ENCODE data around the gene ZSWIM2. TPM values are rescaled to one million over a fixed set of nuclear protein-coding genes. Genes with fewer than 3 reads are reported as not detected.

Gene ZSWIM2
- polyA plus RNA-seq, 1 of the 3 experiments (the other 2 are of a cell fraction) = 0.05 TPM

DNA sequence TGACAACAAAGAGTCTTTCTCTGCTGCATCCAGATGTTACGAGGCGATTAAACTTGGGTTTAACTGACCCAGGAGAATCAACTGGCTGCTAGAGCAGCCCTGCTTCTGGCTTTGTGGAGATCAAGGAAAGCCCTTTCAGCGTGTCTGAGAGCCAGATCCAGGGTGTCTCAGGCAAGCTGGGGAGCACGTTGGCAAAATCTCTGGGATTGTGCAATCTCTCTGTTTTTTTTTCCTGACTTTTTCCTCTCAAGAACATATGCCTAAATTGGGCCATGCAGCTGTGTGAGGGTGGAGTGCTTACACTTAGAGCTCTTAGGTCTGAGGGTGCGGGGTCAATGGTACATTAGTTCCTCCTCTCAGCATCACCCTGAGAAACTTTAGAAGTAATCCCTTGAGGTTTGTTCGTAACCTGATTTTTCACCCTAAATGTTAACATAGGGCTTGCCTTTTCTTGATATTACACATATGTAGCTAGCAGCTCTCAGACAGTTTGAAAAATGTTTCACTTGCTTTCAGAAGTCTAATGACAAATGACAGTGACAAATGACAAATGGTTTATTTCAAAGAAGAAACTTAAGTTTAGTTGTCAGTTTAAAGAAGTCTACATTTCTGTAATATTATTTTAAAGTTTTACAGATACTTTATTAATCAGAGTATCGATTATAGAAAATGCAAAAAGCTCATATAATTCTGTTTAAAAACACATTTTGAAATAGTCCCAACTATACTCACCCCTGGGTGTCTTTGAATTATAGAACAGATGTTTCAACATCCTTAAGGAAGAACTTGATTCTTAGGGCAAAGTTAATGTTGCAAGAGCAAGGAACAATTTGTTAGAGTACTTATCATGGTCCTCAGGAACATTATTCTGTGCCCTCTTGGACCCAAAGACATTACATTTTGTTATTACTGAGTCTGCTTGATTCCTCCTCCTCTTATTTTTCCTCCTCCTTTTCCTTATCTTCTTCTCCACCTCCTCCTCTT lies 38.4 kb upstream of the ZSWIM2 start:
- Histone ChIP-seq H3K9ac (no peak overlapping the region), H3K79me2 (ENCODE audit: insufficient read depth) (no peaks in the 10 kb centered on the region), H2AFZ (ENCODE audit: low read depth) (no peak overlapping the region), H3K27ac (ENCODE audit: low read depth in 2 of 2, low read length in 1 of 2) (no peak overlapping the region), H3K9me2 (no peaks in the 10 kb centered on the region), H3K9me3 (no peaks in the 10 kb centered on the region), H3F3A (replicated peaks; ENCODE audit: insufficient read depth) (no peaks in the 10 kb centered on the region), H3K4me2 (no peak overlapping the region), H3K4me1 (ENCODE audit: control insufficient read depth in 1 of 2, insufficient read depth in 2 of 2, low read depth in 1 of 2, low read length in 1 of 2) (peaks cover 10 to 11% of the 10 kb centered on the region in 2 experiments; a peak in 3 of 4 replicates), H3K36me3 (replicated peaks in 1 of 2; ENCODE audit: control insufficient read depth in 1 of 2, insufficient read depth in 2 of 2, low read length in 1 of 2) (no peaks in the 10 kb centered on the region), H3K27me3 (ENCODE audit: insufficient read depth) (no peaks in the 10 kb centered on the region), H3K4me3 (ENCODE audit: low read depth in 2 of 2, low read length in 1 of 2) (no peak overlapping the region), H4K20me1 (ENCODE audit: insufficient read depth) (no peaks in the 10 kb centered on the region)
- DNase-seq = no peak
- TF ChIP-seq CHD2 (IDR thresholded peaks at IDR 0.05; ENCODE audit: low read length, partially characterized antibody) (no peak), FOXM1 (IDR thresholded peaks at IDR 0.05; ENCODE audit: low read depth) (no peak), POLR2AphosphoS5 (IDR thresholded peaks at IDR 0.05; ENCODE audit: low read depth, low read length) (no peak), SMC3 (IDR thresholded peaks at IDR 0.05; ENCODE audit: low read depth, low read length) (no peak), NRF1 (IDR thresholded peaks at IDR 0.05; ENCODE audit: low read depth, low read length) (no peak), FOSL2 (IDR thresholded peaks at IDR 0.05; ENCODE audit: borderline replicate concordance, low read depth) (no peak), GABPA (IDR thresholded peaks at IDR 0.05; ENCODE audit: low read depth) (no peak), EP300 (IDR thresholded peaks at IDR 0.05; ENCODE audit: borderline replicate concordance in 1 of 2, low read depth in 1 of 2, low read length in 1 of 2) (no peak), MEF2A (IDR thresholded peaks at IDR 0.05; ENCODE audit: borderline replicate concordance, low read depth) (no peak), TEAD4 (IDR thresholded peaks at IDR 0.05; ENCODE audit: borderline replicate concordance, insufficient read depth) (no peak), EZH2phosphoT487 (IDR thresholded peaks at IDR 0.05; ENCODE audit: borderline replicate concordance, low read depth) (no peak), TAF1 (IDR thresholded peaks at IDR 0.05; ENCODE audit: borderline replicate concordance, low read depth, low read length) (no peak), RXRA (IDR thresholded peaks at IDR 0.05; ENCODE audit: borderline replicate concordance, low read depth) (no peak), ELF1 (IDR thresholded peaks at IDR 0.05) (no peak), NFIC (IDR thresholded peaks at IDR 0.05; ENCODE audit: borderline replicate concordance) (no peak), RFX5 (IDR thresholded peaks at IDR 0.05; ENCODE audit: low read length) (no peak)
- TF ChIP-seq, protein P1, sequence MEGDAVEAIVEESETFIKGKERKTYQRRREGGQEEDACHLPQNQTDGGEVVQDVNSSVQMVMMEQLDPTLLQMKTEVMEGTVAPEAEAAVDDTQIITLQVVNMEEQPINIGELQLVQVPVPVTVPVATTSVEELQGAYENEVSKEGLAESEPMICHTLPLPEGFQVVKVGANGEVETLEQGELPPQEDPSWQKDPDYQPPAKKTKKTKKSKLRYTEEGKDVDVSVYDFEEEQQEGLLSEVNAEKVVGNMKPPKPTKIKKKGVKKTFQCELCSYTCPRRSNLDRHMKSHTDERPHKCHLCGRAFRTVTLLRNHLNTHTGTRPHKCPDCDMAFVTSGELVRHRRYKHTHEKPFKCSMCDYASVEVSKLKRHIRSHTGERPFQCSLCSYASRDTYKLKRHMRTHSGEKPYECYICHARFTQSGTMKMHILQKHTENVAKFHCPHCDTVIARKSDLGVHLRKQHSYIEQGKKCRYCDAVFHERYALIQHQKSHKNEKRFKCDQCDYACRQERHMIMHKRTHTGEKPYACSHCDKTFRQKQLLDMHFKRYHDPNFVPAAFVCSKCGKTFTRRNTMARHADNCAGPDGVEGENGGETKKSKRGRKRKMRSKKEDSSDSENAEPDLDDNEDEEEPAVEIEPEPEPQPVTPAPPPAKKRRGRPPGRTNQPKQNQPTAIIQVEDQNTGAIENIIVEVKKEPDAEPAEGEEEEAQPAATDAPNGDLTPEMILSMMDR (IDR thresholded peaks at IDR 0.05) = no peak
- TF ChIP-seq, protein P2, sequence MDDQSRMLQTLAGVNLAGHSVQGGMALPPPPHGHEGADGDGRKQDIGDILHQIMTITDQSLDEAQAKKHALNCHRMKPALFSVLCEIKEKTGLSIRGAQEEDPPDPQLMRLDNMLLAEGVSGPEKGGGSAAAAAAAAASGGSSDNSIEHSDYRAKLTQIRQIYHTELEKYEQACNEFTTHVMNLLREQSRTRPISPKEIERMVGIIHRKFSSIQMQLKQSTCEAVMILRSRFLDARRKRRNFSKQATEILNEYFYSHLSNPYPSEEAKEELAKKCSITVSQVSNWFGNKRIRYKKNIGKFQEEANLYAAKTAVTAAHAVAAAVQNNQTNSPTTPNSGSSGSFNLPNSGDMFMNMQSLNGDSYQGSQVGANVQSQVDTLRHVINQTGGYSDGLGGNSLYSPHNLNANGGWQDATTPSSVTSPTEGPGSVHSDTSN (IDR thresholded peaks at IDR 0.05) = no peak
- TF ChIP-seq, protein P3, sequence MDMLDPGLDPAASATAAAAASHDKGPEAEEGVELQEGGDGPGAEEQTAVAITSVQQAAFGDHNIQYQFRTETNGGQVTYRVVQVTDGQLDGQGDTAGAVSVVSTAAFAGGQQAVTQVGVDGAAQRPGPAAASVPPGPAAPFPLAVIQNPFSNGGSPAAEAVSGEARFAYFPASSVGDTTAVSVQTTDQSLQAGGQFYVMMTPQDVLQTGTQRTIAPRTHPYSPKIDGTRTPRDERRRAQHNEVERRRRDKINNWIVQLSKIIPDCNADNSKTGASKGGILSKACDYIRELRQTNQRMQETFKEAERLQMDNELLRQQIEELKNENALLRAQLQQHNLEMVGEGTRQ (IDR thresholded peaks at IDR 0.05; ENCODE audit: borderline replicate concordance, low read depth, low read length) = no peak
- TF ChIP-seq, protein P4, sequence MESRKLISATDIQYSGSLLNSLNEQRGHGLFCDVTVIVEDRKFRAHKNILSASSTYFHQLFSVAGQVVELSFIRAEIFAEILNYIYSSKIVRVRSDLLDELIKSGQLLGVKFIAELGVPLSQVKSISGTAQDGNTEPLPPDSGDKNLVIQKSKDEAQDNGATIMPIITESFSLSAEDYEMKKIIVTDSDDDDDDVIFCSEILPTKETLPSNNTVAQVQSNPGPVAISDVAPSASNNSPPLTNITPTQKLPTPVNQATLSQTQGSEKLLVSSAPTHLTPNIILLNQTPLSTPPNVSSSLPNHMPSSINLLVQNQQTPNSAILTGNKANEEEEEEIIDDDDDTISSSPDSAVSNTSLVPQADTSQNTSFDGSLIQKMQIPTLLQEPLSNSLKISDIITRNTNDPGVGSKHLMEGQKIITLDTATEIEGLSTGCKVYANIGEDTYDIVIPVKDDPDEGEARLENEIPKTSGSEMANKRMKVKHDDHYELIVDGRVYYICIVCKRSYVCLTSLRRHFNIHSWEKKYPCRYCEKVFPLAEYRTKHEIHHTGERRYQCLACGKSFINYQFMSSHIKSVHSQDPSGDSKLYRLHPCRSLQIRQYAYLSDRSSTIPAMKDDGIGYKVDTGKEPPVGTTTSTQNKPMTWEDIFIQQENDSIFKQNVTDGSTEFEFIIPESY (IDR thresholded peaks at IDR 0.05; ENCODE audit: borderline replicate concordance, low read depth) = no peak
- ChIA-PET CTCF (interaction anchor here (1.3 kb wide), 1 partner anchor 566 kb away, joined by 3 read pairs; no protein-coding TSS in a partner anchor), POLR2A (no interaction called here)
- 71% methylated on average over 7 of the region's 7 CpGs for WGBS (ENCODE audit: low lambda C conversion rate)

Measured in SK-N-SH (cell line).